GM12872 (cell line): ENCODE data around the gene FH.

Source experiments
- CTCF ChIP-seq: IDR thresholded peaks from 3 replicates; pipeline ENCODE4 v1.5.1; 2011; ENCODE audit warnings: low read depth, mild to moderate bottlenecking, low read length, moderate library complexity; ENCODE audit not compliant: insufficient read depth

FH gene

GRCh38 chr1:241456743-241457142 is 62.8 kb downstream of the FH start:
- TF ChIP-seq CTCF, result no peak

GRCh38 chr1:241453732-241454131 is 65.8 kb downstream of the FH start:
- no peak for TF ChIP-seq CTCF

DNA sequence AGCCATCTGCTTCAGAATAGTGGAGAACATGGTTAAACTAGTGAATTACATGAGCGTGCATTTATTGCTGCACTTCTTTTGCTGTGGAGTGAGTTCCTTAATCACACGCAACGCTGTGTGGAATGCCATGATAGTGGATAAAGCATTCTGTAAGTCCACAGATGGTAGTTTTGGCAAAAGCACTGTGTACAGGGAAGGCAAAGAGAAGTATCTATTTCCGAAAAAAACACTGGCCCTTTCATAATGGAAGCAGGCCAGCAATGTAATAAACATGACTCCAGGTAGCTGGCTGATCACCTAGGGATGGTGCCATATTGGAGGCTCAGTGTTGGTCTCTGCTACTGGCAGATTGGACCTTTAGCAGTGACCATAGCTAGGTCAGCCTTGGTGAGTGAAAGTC is 67.6 kb downstream of the FH start:
- no peak for TF ChIP-seq CTCF
